ENCODE measurements around the gene NBEA. TPM values are rescaled to one million over a fixed set of nuclear protein-coding genes. Genes with fewer than 3 reads are reported as not detected.

The NBEA gene
- total RNA-seq, 2 experiments from 2014 or later: 3.5 to 3.8 TPM

- TF ChIP-seq, protein P1, sequence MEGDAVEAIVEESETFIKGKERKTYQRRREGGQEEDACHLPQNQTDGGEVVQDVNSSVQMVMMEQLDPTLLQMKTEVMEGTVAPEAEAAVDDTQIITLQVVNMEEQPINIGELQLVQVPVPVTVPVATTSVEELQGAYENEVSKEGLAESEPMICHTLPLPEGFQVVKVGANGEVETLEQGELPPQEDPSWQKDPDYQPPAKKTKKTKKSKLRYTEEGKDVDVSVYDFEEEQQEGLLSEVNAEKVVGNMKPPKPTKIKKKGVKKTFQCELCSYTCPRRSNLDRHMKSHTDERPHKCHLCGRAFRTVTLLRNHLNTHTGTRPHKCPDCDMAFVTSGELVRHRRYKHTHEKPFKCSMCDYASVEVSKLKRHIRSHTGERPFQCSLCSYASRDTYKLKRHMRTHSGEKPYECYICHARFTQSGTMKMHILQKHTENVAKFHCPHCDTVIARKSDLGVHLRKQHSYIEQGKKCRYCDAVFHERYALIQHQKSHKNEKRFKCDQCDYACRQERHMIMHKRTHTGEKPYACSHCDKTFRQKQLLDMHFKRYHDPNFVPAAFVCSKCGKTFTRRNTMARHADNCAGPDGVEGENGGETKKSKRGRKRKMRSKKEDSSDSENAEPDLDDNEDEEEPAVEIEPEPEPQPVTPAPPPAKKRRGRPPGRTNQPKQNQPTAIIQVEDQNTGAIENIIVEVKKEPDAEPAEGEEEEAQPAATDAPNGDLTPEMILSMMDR (IDR thresholded peaks at IDR 0.05): no peak
- ChIA-PET CTCF (no interaction called here), POLR2A (no interaction called here)
- peaks cover 18% of the 10 kb centered on the region for H3K36me3 Mint-ChIP-seq (ENCODE audit: low read depth)
- H3K27me3 ChIP-seq (ENCODE audit: control insufficient read depth in 1 of 2, insufficient read depth in 2 of 2, low read length in 2 of 2): no peaks in the 10 kb centered on the region
- no peak overlapping the region for H3K27ac Mint-ChIP-seq
- ATAC-seq (ENCODE audit: poor library complexity) (no peak), DNase-seq (no peak)
- no peaks in the 10 kb centered on the region for H3K4me1 ChIP-seq (ENCODE audit: insufficient read depth, low read length)
- H3K36me3 ChIP-seq (ENCODE audit: insufficient read depth, low read length): no peaks in the 10 kb centered on the region
- H3K4me1 Mint-ChIP-seq (ENCODE audit: low read depth): no peaks in the 10 kb centered on the region
- intact Hi-C loops (cut with DNase I, micrococcal nuclease): no loop called here
- H3K27me3 Mint-ChIP-seq: no peaks in the 10 kb centered on the region
- H3K9me3 ChIP-seq (ENCODE audit: control insufficient read depth in 1 of 2, insufficient read depth in 1 of 2, low read length in 2 of 2): no peaks in the 10 kb centered on the region
- no peak overlapping the region for H3K4me3 ChIP-seq (ENCODE audit: low read length)
- H3K9me3 Mint-ChIP-seq: peaks cover 2% of the 10 kb centered on the region
- H3K4me3 Mint-ChIP-seq: no peak overlapping the region
- no peak overlapping the region for H3K27ac ChIP-seq (ENCODE audit: low read depth in 1 of 2, low read length in 2 of 2)
Measured at GRCh38 chr13:35225582-35225981, 283.5 kb downstream of the NBEA start.

DNA sequence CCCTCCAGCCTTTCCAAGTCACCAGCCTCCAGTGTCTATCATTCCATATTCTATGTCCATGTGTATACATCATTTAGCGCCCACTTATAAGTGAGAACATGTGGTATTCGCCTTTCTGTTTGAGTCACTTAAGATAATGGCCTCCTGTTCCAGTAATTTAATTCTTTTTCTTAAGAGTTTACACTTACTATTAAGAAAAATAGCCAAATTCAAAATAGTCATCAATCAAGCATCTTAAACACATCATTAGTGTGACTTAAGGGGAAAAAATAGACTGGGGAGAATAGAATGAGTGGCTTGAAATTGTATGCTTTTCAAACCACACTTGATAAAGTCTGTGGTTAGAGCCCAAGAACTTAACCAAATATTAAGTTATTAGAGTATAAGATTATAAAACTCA is 286.5 kb downstream of the NBEA start:
- POLR2A ChIA-PET: no interaction called here
- no peak for ATAC-seq (ENCODE audit: poor library complexity)
- no peaks in the 10 kb centered on the region for H3K4me1 ChIP-seq (ENCODE audit: insufficient read depth, low read length)
- Mint-ChIP-seq H3K27me3 (no peaks in the 10 kb centered on the region), H3K4me3 (no peak overlapping the region), H3K36me3 (ENCODE audit: low read depth) (peaks cover 36% of the 10 kb centered on the region), H3K9me3 (peaks cover 2% of the 10 kb centered on the region), H3K27ac (no peak overlapping the region), H3K4me1 (ENCODE audit: low read depth) (no peaks in the 10 kb centered on the region)
- CTCF ChIA-PET: no interaction called here
- H3K27me3 ChIP-seq (ENCODE audit: control insufficient read depth in 1 of 2, insufficient read depth in 2 of 2, low read length in 2 of 2): no peaks in the 10 kb centered on the region
- no peak for DNase-seq
- no peak overlapping the region for H3K4me3 ChIP-seq (ENCODE audit: low read length)
- TF ChIP-seq, protein P1 (IDR thresholded peaks at IDR 0.05): no peak
- intact Hi-C loops (cut with DNase I, micrococcal nuclease): no loop called here
- H3K36me3 ChIP-seq (ENCODE audit: insufficient read depth, low read length): no peaks in the 10 kb centered on the region
- no peaks in the 10 kb centered on the region for H3K9me3 ChIP-seq (ENCODE audit: control insufficient read depth in 1 of 2, insufficient read depth in 1 of 2, low read length in 2 of 2)
- no peak overlapping the region for H3K27ac ChIP-seq (ENCODE audit: low read depth in 1 of 2, low read length in 2 of 2)

GRCh38 chr13:35231426-35231825 is 289.4 kb downstream of the NBEA start:
- ChIA-PET CTCF (no interaction called here), POLR2A (no interaction called here)
- Mint-ChIP-seq H3K36me3 (ENCODE audit: low read depth) (peaks cover 30% of the 10 kb centered on the region), H3K4me1 (ENCODE audit: low read depth) (no peaks in the 10 kb centered on the region), H3K27me3 (no peaks in the 10 kb centered on the region), H3K27ac (no peak overlapping the region), H3K9me3 (peaks cover 5% of the 10 kb centered on the region), H3K4me3 (no peak overlapping the region)
- TF ChIP-seq, protein P1 (IDR thresholded peaks at IDR 0.05): no peak
- H3K4me3 ChIP-seq (ENCODE audit: low read length): no peak overlapping the region
- ATAC-seq (ENCODE audit: poor library complexity): no peak
- no peak overlapping the region for H3K27ac ChIP-seq (ENCODE audit: low read depth in 1 of 2, low read length in 2 of 2)
- DNase-seq: no peak
- no peaks in the 10 kb centered on the region for H3K4me1 ChIP-seq (ENCODE audit: insufficient read depth, low read length)
- no peaks in the 10 kb centered on the region for H3K27me3 ChIP-seq (ENCODE audit: control insufficient read depth in 1 of 2, insufficient read depth in 2 of 2, low read length in 2 of 2)
- no peaks in the 10 kb centered on the region for H3K9me3 ChIP-seq (ENCODE audit: control insufficient read depth in 1 of 2, insufficient read depth in 1 of 2, low read length in 2 of 2)
- no peaks in the 10 kb centered on the region for H3K36me3 ChIP-seq (ENCODE audit: insufficient read depth, low read length)
- intact Hi-C loops (cut with DNase I, micrococcal nuclease): no loop called here

Data from CD4-positive, alpha-beta T cell (primary cell).